H1 (cell line): ENCODE data around the gene TMEM79. TPM values are rescaled to one million over a fixed set of nuclear protein-coding genes. Genes with fewer than 3 reads are reported as not detected.

ENCODE experiments used
- CTCF ChIA-PET: fragments of 300-600 bp; sonication (Branson Sonifier 250); formaldehyde crosslinking; loops from one replicate; lab custom pipeline; 2021; ENCODE audit not compliant: partially characterized antibody; lab: Charles Lee
- POLR2A ChIA-PET: fragments of 300-600 bp; sonication (Branson Sonifier 250); formaldehyde crosslinking; loops from one replicate; lab custom pipeline; 2021; ENCODE audit warnings: inconsistent platforms; ENCODE audit not compliant: partially characterized antibody; lab: Charles Lee
- DNase-seq, 2 experiments: peaks; one replicate each; pipeline versions ENCODE4 v3.0.0 to v3.0.0-alpha.2; 2010 to 2022; ENCODE audit warnings: low spot score in 2 of 2, low read depth in 1 of 2, mixed read lengths in 1 of 2
- FAIRE-seq: peaks from 2 replicates; lab custom pipeline; 2011; peaks lifted over from hg19 to GRCh38; lab: Jason Lieb, UNC
- H2AFZ ChIP-seq: 2 replicates; pipeline ENCODE4 v1.8.1; 2012; ENCODE audit warnings: low read length, inconsistent platforms
- H2AK5ac ChIP-seq: 2 replicates; pipeline ENCODE4 v1.6.1; 2013; ENCODE audit warnings: low read depth, low read length
- H2BK120ac ChIP-seq: replicated peaks from 2 replicates; pipeline ENCODE3; 2013; ENCODE audit warnings: low read depth, low read length, inconsistent platforms
- H2BK12ac ChIP-seq: 2 replicates; pipeline ENCODE4 v1.6.1; 2013; ENCODE audit warnings: low read depth, low read length
- H2BK15ac ChIP-seq: 2 replicates; pipeline ENCODE4 v1.6.1; 2013; ENCODE audit warnings: low read length
- H2BK20ac ChIP-seq: 2 replicates; pipeline ENCODE4 v1.6.1; 2013; ENCODE audit warnings: low read length
- H2BK5ac ChIP-seq: 2 replicates; pipeline ENCODE4 v1.6.1; 2013; ENCODE audit warnings: low read depth, low read length
- H3K14ac ChIP-seq: 2 replicates; pipeline ENCODE4 v1.6.1; 2013; ENCODE audit warnings: inconsistent platforms; ENCODE audit not compliant: insufficient read length
- H3K18ac ChIP-seq: 2 replicates; pipeline ENCODE4 v1.6.1; 2013; ENCODE audit warnings: low read length; ENCODE audit errors: extremely low read depth
- H3K23ac ChIP-seq: 2 replicates; pipeline ENCODE4 v1.6.1; 2013; ENCODE audit warnings: inconsistent platforms; ENCODE audit not compliant: insufficient read length
- H3K23me2 ChIP-seq: 2 replicates; pipeline ENCODE4 v1.6.1; 2013; ENCODE audit warnings: low read depth, low read length
- H3K27ac ChIP-seq: 2 replicates; pipeline ENCODE4 v1.6.1; 2011; ENCODE audit warnings: low read depth, low read length, inconsistent platforms
- H3K27me3 ChIP-seq, 4 experiments: replicated peaks in 1 of 4; 1 replicate in 1 of 4; 2 replicates in 3 of 4; pipeline versions ENCODE4 v1.6.1 to v1.8.1; 2011 to 2013; ENCODE audit warnings: low read length in 3 of 4, mild to moderate bottlenecking in 3 of 4, inconsistent platforms in 2 of 4, mixed read lengths in 2 of 4, moderate library complexity in 1 of 4; ENCODE audit not compliant: control insufficient read depth in 3 of 4, insufficient read depth in 3 of 4; ENCODE audit errors: extremely low read depth in 1 of 4
- H3K36me3 ChIP-seq, 4 experiments: 2 replicates each; pipeline versions ENCODE4 v1.6.1 to v1.8.1; 2011 to 2013; ENCODE audit warnings: mild to moderate bottlenecking in 4 of 4, low read length in 3 of 4, moderate library complexity in 2 of 4, control low read depth in 1 of 4, inconsistent platforms in 1 of 4; ENCODE audit not compliant: insufficient read depth in 4 of 4, control insufficient read depth in 2 of 4
- H3K4ac ChIP-seq: replicated peaks from 2 replicates; pipeline ENCODE3; 2013; ENCODE audit warnings: low read length, low read depth, mixed read lengths, inconsistent platforms; ENCODE audit not compliant: insufficient read length
- H3K4me1 ChIP-seq, 4 experiments: replicated peaks in 1 of 4; 1 replicate in 1 of 4; 2 replicates in 3 of 4; pipeline versions ENCODE4 v1.6.1 to v1.8.1; 2011 to 2013; ENCODE audit warnings: low read length in 3 of 4, inconsistent platforms in 2 of 4, mixed read lengths in 1 of 4; ENCODE audit not compliant: insufficient read depth in 4 of 4, control insufficient read depth in 3 of 4
- H3K4me2 ChIP-seq, 2 experiments: 2 replicates each; pipeline versions ENCODE4 v1.6.1 to v1.8.1; 2011 to 2013; ENCODE audit warnings: low read depth in 2 of 2, low read length in 2 of 2, control low read depth in 1 of 2, inconsistent platforms in 1 of 2, mild to moderate bottlenecking in 1 of 2; ENCODE audit not compliant: insufficient read depth in 1 of 2
- H3K4me3 ChIP-seq, 4 experiments: fragments of 200-600, 300-600 bp in 1 of 4; sonication (generic), shearing (Covaris generic), sonication (Bioruptor Twin) in 1 of 4; 2 replicates each; pipeline versions ENCODE4 v1.5.1 to v1.8.1; 2011 to 2016; ENCODE audit warnings: low read length in 4 of 4, low read depth in 3 of 4, control low read depth in 2 of 4, inconsistent platforms in 2 of 4, mild to moderate bottlenecking in 2 of 4, mixed read lengths in 1 of 4, moderate library complexity in 1 of 4; ENCODE audit not compliant: insufficient read depth in 2 of 4; ENCODE audit errors: extremely low read depth in 1 of 4
- H3K56ac ChIP-seq: replicated peaks from 2 replicates; pipeline ENCODE3; 2013; ENCODE audit warnings: low read depth, mild to moderate bottlenecking, mixed read lengths, low read length, inconsistent platforms; ENCODE audit not compliant: insufficient read length
- H3K79me1 ChIP-seq: 2 replicates; pipeline ENCODE4 v1.6.1; 2013; ENCODE audit warnings: low read depth, low read length, control low read depth
- H3K79me2 ChIP-seq, 2 experiments: 2 replicates each; pipeline versions ENCODE4 v1.6.1 to v1.8.1; 2012 to 2013; ENCODE audit warnings: low read length in 2 of 2, mild to moderate bottlenecking in 2 of 2, inconsistent platforms in 1 of 2; ENCODE audit not compliant: insufficient read depth in 2 of 2, control insufficient read depth in 1 of 2
- H3K9ac ChIP-seq, 4 experiments: replicated peaks in 1 of 4; 1 replicate in 1 of 4; 2 replicates in 3 of 4; pipeline versions ENCODE4 v1.6.1 to v1.8.1; 2011 to 2013; ENCODE audit warnings: low read depth in 3 of 4, low read length in 3 of 4, control low read depth in 2 of 4, mild to moderate bottlenecking in 2 of 4, moderate library complexity in 2 of 4, inconsistent platforms in 1 of 4; ENCODE audit errors: extremely low read depth in 1 of 4
- H3K9me3 ChIP-seq, 2 experiments: 2 replicates each; pipeline versions ENCODE4 v1.6.1 to v1.8.1; 2012 to 2013; ENCODE audit warnings: mild to moderate bottlenecking in 2 of 2, moderate library complexity in 2 of 2, control low read depth in 1 of 2, inconsistent platforms in 1 of 2, low read depth in 1 of 2, low read length in 1 of 2, mixed read lengths in 1 of 2; ENCODE audit not compliant: insufficient read depth in 2 of 2
- H4K20me1 ChIP-seq, 2 experiments: replicated peaks in 1 of 2; 2 replicates each; pipeline versions ENCODE3 to v1.8.1; 2011 to 2013; ENCODE audit warnings: inconsistent platforms in 2 of 2, low read length in 2 of 2, mild to moderate bottlenecking in 1 of 2; ENCODE audit not compliant: insufficient read depth in 2 of 2, control insufficient read depth in 1 of 2
- H4K5ac ChIP-seq: 2 replicates; pipeline ENCODE4 v1.6.1; 2013; ENCODE audit warnings: low read length, low read depth, mixed read lengths, inconsistent platforms; ENCODE audit not compliant: insufficient read length
- H4K8ac ChIP-seq: 2 replicates; pipeline ENCODE4 v1.8.0; 2013; ENCODE audit warnings: mild to moderate bottlenecking, moderate library complexity, low read length, inconsistent platforms; ENCODE audit not compliant: insufficient read depth; ENCODE audit errors: extremely low read depth
- H4K91ac ChIP-seq: replicated peaks from 2 replicates; pipeline ENCODE3; 2013; ENCODE audit warnings: low read length, mixed read lengths, inconsistent platforms; ENCODE audit not compliant: insufficient read length
- POLR2AphosphoS5 ChIP-seq: IDR thresholded peaks from 2 replicates; pipeline ENCODE4 v1.6.1; 2011; ENCODE audit warnings: low read depth, low read length
- WGBS, 2 experiments: shearing (Covaris generic) in 1 of 2; methylation state at CpG; one replicate each; pipeline versions ENCODE4 v1.1.6 to v1.1.7; 2013 to 2015; ENCODE audit warnings: low lambda C conversion rate in 2 of 2, mixed read lengths in 2 of 2, inconsistent platforms in 1 of 2, low coverage in 1 of 2, missing lambda C conversion rate in 1 of 2; ENCODE audit not compliant: insufficient replicate concordance in 2 of 2, insufficient coverage in 1 of 2, insufficient read length in 1 of 2; ENCODE audit errors: extremely low coverage in 1 of 2, missing lambda C conversion rate in 1 of 2; 5-methylcytosine and 5-hydroxymethylcytosine counted together
- polyA plus RNA-seq, 7 experiments: library from polyadenylated mRNA; depleted of rRNA in 3 of 7; stranded (reverse) in 5 of 7; unstranded in 2 of 7; fragments of >200 nt in 5 of 7; fragments of 200-250 nt in 2 of 7; gene quantifications; 1 replicate in 5 of 7; 2 replicates in 1 of 7; 4 replicates in 1 of 7; pipeline versions ENCODE4 v1.2.1 to v1.2.3, GENCODE V29; 2011 to 2013; ENCODE audit warnings: missing spikeins in 2 of 7, mixed read lengths in 2 of 7
- total RNA-seq: library from RNA; stranded (reverse); fragmentation: NEBNext Ultra II Directional; extraction: Animal tissue kit (Norgen Biotek cat#: 25700); gene quantifications from 2 replicates; pipeline ENCODE4 v1.2.1, GENCODE V29; 2021
- TF ChIP-seq, protein P1 (sequence below): IDR thresholded peaks from 2 replicates; pipeline ENCODE4 v1.6.1; 2012; ENCODE audit warnings: inconsistent platforms

The TMEM79 gene
- total and polyA plus RNA-seq, 2 of the 8 experiments (the other 6 are each of a cell fraction or from before 2014, with no cell fraction given), result 2.1 to 2.3 TPM

GRCh38 chr1:156303241-156303640 is 19.1 kb downstream of the TMEM79 start:
- Histone ChIP-seq H2AFZ (no peak overlapping the region), H3K79me1 (no peaks in the 10 kb centered on the region), H3K4me2 (no peak overlapping the region), H3K18ac (no peak overlapping the region), H2BK15ac (no peak overlapping the region), H3K14ac (no peak overlapping the region), H3K79me2 (no peaks in the 10 kb centered on the region), H3K23me2 (no peaks in the 10 kb centered on the region), H3K4me1 (no peaks in the 10 kb centered on the region; a peak in 1 of 7 replicates), H4K91ac (no peak overlapping the region), H3K9ac (no peak overlapping the region), H3K27ac (no peak overlapping the region), H3K27me3 (no peaks in the 10 kb centered on the region), H3K4ac (no peak overlapping the region), H3K36me3 (peaks cover 4 to 25% (median 18%) of the 10 kb centered on the region in 4 experiments), H3K56ac (no peak overlapping the region), H4K5ac (no peak overlapping the region), H2BK5ac (no peak overlapping the region; the same call in 1 of the 2 replicates), H2AK5ac (no peak overlapping the region), H4K8ac (no peak overlapping the region), H2BK120ac (no peak overlapping the region), H4K20me1 (no peaks in the 10 kb centered on the region), H3K4me3 (no peak overlapping the region), H2BK12ac (no peak overlapping the region), H3K9me3 (no peaks in the 10 kb centered on the region), H2BK20ac (no peak overlapping the region), H3K23ac (no peak overlapping the region)
- TF ChIP-seq, protein P1, sequence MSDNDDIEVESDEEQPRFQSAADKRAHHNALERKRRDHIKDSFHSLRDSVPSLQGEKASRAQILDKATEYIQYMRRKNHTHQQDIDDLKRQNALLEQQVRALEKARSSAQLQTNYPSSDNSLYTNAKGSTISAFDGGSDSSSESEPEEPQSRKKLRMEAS, result no peak
- 0 out of 2 replicates have a peak, but pooled peaks have one; percentile 18 for TF ChIP-seq POLR2AphosphoS5
- DNase-seq, result no peak
- ChIA-PET CTCF (interaction anchor here (1.0 to 1.8 kb wide), 2 partner anchors 16 to 56 kb away, joined by 3 to 5 read pairs; no protein-coding TSS in a partner anchor), POLR2A (interaction anchor here (0.8 to 16.5 kb wide), 13 partner anchors 8 to 57 kb away, joined by 3 to 221 read pairs (median 4); partner anchors contain the start of genes CCT3, GLMP, SMG5 and TMEM79)
- WGBS, 2 experiments, result 91% methylated on average over 3 of the region's 4 CpGs; no CpG with 5 or more reads in 1 of the 2 experiments
- FAIRE-seq, result no peak
